ENCODE results near the gene NUP188.

GRCh38 chr9:128929560-128929959 lies 17.9 kb upstream of the NUP188 start:
- TF ChIP-seq, protein P1, sequence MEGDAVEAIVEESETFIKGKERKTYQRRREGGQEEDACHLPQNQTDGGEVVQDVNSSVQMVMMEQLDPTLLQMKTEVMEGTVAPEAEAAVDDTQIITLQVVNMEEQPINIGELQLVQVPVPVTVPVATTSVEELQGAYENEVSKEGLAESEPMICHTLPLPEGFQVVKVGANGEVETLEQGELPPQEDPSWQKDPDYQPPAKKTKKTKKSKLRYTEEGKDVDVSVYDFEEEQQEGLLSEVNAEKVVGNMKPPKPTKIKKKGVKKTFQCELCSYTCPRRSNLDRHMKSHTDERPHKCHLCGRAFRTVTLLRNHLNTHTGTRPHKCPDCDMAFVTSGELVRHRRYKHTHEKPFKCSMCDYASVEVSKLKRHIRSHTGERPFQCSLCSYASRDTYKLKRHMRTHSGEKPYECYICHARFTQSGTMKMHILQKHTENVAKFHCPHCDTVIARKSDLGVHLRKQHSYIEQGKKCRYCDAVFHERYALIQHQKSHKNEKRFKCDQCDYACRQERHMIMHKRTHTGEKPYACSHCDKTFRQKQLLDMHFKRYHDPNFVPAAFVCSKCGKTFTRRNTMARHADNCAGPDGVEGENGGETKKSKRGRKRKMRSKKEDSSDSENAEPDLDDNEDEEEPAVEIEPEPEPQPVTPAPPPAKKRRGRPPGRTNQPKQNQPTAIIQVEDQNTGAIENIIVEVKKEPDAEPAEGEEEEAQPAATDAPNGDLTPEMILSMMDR (IDR thresholded peaks at IDR 0.05; ENCODE audit: low read depth, low read length, poor library complexity, severe bottlenecking) = no peak
- TF ChIP-seq EZH2phosphoT487 (IDR thresholded peaks at IDR 0.05; ENCODE audit: borderline replicate concordance, low read length) = no peak

All from DOHH2 (cell line).